ENCODE data around the gene VARS2.

GRCh38 chr6:30870546-30870945 is 43.5 kb upstream of the VARS2 start:
- TF ChIP-seq CTCF (IDR thresholded peaks at IDR 0.05; ENCODE audit: low read depth, low read length, missing input control), result no peak
- TF ChIP-seq FOXA1 (IDR thresholded peaks at IDR 0.05), result no peak
- TF ChIP-seq TAF1 (conservative IDR thresholded peaks at IDR 0.05), result no peak
- TF ChIP-seq JUND (IDR thresholded peaks at IDR 0.05), result no peak
- TF ChIP-seq ZBTB33 (IDR thresholded peaks at IDR 0.05), result no peak
- TF ChIP-seq GABPA (IDR thresholded peaks at IDR 0.05 in 1 of 2, conservative IDR thresholded peaks at IDR 0.05 in 1 of 2), result no peak
- no peak for TF ChIP-seq MAX (IDR thresholded peaks at IDR 0.05)
- no peak for TF ChIP-seq REST (IDR thresholded peaks at IDR 0.05)
- no peak for TF ChIP-seq EGR1 (IDR thresholded peaks at IDR 0.05; ENCODE audit: low read depth in 2 of 2)
